ENCODE measurements around the gene IAH1.

- TF ChIP-seq, protein P1, sequence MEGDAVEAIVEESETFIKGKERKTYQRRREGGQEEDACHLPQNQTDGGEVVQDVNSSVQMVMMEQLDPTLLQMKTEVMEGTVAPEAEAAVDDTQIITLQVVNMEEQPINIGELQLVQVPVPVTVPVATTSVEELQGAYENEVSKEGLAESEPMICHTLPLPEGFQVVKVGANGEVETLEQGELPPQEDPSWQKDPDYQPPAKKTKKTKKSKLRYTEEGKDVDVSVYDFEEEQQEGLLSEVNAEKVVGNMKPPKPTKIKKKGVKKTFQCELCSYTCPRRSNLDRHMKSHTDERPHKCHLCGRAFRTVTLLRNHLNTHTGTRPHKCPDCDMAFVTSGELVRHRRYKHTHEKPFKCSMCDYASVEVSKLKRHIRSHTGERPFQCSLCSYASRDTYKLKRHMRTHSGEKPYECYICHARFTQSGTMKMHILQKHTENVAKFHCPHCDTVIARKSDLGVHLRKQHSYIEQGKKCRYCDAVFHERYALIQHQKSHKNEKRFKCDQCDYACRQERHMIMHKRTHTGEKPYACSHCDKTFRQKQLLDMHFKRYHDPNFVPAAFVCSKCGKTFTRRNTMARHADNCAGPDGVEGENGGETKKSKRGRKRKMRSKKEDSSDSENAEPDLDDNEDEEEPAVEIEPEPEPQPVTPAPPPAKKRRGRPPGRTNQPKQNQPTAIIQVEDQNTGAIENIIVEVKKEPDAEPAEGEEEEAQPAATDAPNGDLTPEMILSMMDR (IDR thresholded peaks at IDR 0.05; ENCODE audit: insufficient read depth, low read length, poor library complexity, severe bottlenecking): no peak
- no peak for TF ChIP-seq EZH2phosphoT487 (conservative IDR thresholded peaks at IDR 0.05; ENCODE audit: low read length)
These were observed 10.7 kb upstream of the IAH1 start for GRCh38 chr2:9463698-9464034.
